Natural killer cell (primary cell): ENCODE measurements around the gene LRRC49. TPM values are rescaled to one million over a fixed set of nuclear protein-coding genes. Genes with fewer than 3 reads are reported as not detected.
A peak's percentile ranks its signal among the peaks of the same experiment; 100 is the strongest.

ENCODE experiments used
- ATAC-seq, 3 donors: fragments of 150-1000 bp in 2 of 3; fragments of 200-7000 bp in 1 of 3; cut with Tn5 transposase; 1 replicate in 1 of 3; 2 replicates in 2 of 3; pipeline ENCODE4 v1.10.0; 2021; ENCODE audit warnings: mild to moderate bottlenecking in 2 of 3, moderate library complexity in 2 of 3
- DNase-seq, 2 donors: peaks; one replicate each; pipeline versions ENCODE4 v3.0.0 to v3.0.0-alpha.2; 2013 to 2021; ENCODE audit warnings: mixed read lengths in 1 of 2
- H3K27ac ChIP-seq: one replicate; pipeline ENCODE4 v1.5.1; 2013; ENCODE audit warnings: mild to moderate bottlenecking, low read length
- H3K27me3 ChIP-seq: one replicate; pipeline ENCODE4 v1.6.1; 2013; ENCODE audit warnings: low read length; ENCODE audit not compliant: control insufficient read depth, insufficient read depth
- H3K36me3 ChIP-seq: one replicate; pipeline ENCODE4 v1.6.1; 2013; ENCODE audit warnings: low read length; ENCODE audit not compliant: control insufficient read depth, insufficient read depth
- H3K4me1 ChIP-seq: one replicate; pipeline ENCODE4 v1.6.1; 2013; ENCODE audit warnings: low read length; ENCODE audit not compliant: control insufficient read depth, insufficient read depth
- H3K4me3 ChIP-seq: one replicate; pipeline ENCODE4 v1.5.1; 2013; ENCODE audit warnings: low read length
- H3K9me3 ChIP-seq: one replicate; pipeline ENCODE4 v1.6.1; 2013; ENCODE audit warnings: low read length; ENCODE audit not compliant: control insufficient read depth, insufficient read depth
- H3K27ac Mint-ChIP-seq, 2 donors: one replicate each; pipeline ENCODE4 v1.8.0; 2022; ENCODE audit warnings: mild to moderate bottlenecking in 2 of 2, mixed read lengths in 2 of 2, moderate library complexity in 1 of 2
- H3K27me3 Mint-ChIP-seq, 2 donors: one replicate each; pipeline ENCODE4 v1.8.0; 2022; ENCODE audit warnings: low read depth in 2 of 2, mixed read lengths in 2 of 2
- H3K36me3 Mint-ChIP-seq: one replicate; pipeline ENCODE4 v1.8.0; 2022; ENCODE audit warnings: mixed read lengths
- H3K4me1 Mint-ChIP-seq, 2 donors: one replicate each; pipeline ENCODE4 v1.8.0; 2022; ENCODE audit warnings: mixed read lengths in 2 of 2
- H3K4me3 Mint-ChIP-seq: one replicate; pipeline ENCODE4 v1.8.0; 2022; ENCODE audit warnings: mild to moderate bottlenecking, moderate library complexity, mixed read lengths
- H3K9me3 Mint-ChIP-seq, 2 donors: one replicate each; pipeline ENCODE4 v1.8.0; 2022; ENCODE audit warnings: mixed read lengths in 2 of 2
- WGBS: methylation state at CpG from one replicate; pipeline ENCODE4 v1.1.7; 2013; ENCODE audit warnings: missing lambda C conversion rate; ENCODE audit not compliant: insufficient coverage; 5-methylcytosine and 5-hydroxymethylcytosine counted together
- intact Hi-C: fragments of 100-400 bp; cut with micrococcal nuclease; formaldehyde crosslinking; loops from one replicate; pipeline ENCODE4 v1.14.2; 2022
- total RNA-seq, 4 donors: library from RNA; stranded (reverse); fragments of 120-200 nt in 1 of 4; gene quantifications; one replicate each; pipeline versions ENCODE4 v1.2.3 to v1.2.4, GENCODE V29; 2013 to 2022
- TF ChIP-seq, protein P1 (sequence below): fragments of 200-600 bp; IDR thresholded peaks from one replicate; pipeline ENCODE4 v1.8.0; 2022; ENCODE audit warnings: antibody characterized with exemption

Gene LRRC49
- total RNA-seq, 3 donors from 2014 or later (not counting 1 experiment from before 2014, with no cell fraction given): 0.14 to 0.38 TPM; not detected in 1

DNA sequence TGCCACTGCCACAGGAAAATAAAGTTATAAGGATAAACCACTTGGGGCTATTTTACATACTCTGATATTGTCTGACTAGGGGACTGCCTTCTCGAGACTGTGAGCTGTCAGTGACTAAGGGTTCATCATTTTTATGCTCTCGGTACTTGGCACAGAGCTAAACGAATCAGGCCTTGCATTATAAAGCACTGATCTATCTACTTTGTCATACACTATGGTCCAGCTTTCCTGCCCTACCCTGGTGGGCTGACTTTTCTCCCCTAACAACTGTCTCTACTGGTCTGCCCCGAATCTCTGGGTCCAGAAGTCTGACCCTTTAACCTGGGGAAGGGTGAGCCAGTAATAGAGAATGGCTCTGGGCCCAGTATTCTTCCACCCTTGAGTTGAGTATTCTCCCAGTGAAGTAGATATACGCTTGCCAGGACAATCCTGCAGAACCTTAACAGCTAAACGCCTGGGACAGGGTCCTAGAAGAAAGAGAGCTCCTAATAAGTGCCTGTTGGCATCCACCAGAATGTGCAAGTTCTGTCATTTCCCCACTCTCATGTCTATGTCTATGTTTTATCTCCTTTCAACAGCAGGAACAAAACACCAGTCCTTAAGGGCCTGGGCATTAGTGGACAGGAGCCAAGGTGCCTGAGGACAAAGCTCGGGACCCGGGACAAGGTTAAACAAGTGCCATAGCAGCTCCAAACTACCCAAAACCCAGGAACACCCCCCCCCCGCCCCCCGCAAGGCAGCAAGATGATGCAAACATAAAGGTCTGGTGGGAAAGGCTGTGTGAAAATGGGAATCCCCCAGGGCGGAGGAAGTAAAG, 39.9 kb upstream of the LRRC49 start:
- H3K4me1 Mint-ChIP-seq: peaks cover 6% of the 10 kb centered on the region in 2 donors
- H3K36me3 Mint-ChIP-seq: no peaks in the 10 kb centered on the region
- H3K4me1 ChIP-seq: peaks cover 7% of the 10 kb centered on the region
- H3K9me3 Mint-ChIP-seq: no peaks in the 10 kb centered on the region
- ATAC-seq (no peak), DNase-seq (no peak)
- H3K4me3 ChIP-seq: no peak overlapping the region
- H3K27me3 ChIP-seq: peaks cover 20% of the 10 kb centered on the region
- no peaks in the 10 kb centered on the region for H3K9me3 ChIP-seq
- intact Hi-C loops: no loop called here
- no peak overlapping the region for H3K27ac Mint-ChIP-seq
- no peak overlapping the region for H3K27ac ChIP-seq
- 84% methylated on average over 9 of the region's 11 CpGs for WGBS
- H3K36me3 ChIP-seq: no peaks in the 10 kb centered on the region
- TF ChIP-seq, protein P1, sequence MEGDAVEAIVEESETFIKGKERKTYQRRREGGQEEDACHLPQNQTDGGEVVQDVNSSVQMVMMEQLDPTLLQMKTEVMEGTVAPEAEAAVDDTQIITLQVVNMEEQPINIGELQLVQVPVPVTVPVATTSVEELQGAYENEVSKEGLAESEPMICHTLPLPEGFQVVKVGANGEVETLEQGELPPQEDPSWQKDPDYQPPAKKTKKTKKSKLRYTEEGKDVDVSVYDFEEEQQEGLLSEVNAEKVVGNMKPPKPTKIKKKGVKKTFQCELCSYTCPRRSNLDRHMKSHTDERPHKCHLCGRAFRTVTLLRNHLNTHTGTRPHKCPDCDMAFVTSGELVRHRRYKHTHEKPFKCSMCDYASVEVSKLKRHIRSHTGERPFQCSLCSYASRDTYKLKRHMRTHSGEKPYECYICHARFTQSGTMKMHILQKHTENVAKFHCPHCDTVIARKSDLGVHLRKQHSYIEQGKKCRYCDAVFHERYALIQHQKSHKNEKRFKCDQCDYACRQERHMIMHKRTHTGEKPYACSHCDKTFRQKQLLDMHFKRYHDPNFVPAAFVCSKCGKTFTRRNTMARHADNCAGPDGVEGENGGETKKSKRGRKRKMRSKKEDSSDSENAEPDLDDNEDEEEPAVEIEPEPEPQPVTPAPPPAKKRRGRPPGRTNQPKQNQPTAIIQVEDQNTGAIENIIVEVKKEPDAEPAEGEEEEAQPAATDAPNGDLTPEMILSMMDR: no peak
- H3K4me3 Mint-ChIP-seq: peak overlapping the region; percentile 76
- peaks cover 34 to 66% of the 10 kb centered on the region in 2 donors for H3K27me3 Mint-ChIP-seq

DNA sequence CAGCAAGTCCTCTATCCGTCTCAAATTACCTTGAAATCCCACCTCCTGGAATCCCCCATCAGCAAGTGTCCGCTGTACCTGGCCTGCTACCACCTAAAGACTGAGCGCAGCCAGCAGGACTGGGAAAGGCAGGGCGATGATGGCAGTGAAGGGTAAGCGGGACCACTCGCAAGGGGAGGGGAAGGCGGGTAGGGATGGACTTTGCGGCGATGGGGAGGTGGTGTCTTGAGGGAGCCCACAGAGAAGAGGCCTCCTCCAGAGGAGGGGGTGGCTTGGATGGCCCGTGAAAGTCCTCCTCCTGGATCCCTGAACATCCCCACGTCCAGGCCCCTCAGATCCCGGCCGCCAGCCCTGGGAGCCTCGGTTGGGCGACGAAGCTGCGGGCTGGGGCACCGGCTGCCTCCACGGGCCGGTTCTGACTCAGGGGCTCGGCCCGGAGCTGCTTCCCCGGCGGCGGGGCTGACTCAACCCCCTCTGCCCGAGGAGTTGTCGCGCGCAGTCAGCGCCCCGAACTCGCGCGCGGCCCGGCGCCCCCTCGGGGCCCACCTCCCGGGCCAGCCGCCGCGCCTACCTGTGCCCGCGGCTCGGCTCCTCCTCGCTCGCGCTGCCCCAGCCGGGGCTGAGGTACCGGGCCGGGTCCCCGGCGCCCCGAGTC, 39.2 kb upstream of the LRRC49 start:
- 15% methylated on average over 54 of the region's 54 CpGs for WGBS
- Mint-ChIP-seq H3K36me3 (no peaks in the 10 kb centered on the region), H3K27ac (no peak overlapping the region), H3K27me3 (peaks cover 34 to 59% of the 10 kb centered on the region in 2 donors), H3K4me3 (peak overlapping the region; percentile 76), H3K9me3 (no peaks in the 10 kb centered on the region), H3K4me1 (peaks cover 6% of the 10 kb centered on the region in 2 donors)
- Histone ChIP-seq H3K36me3 (no peaks in the 10 kb centered on the region), H3K27ac (no peak overlapping the region), H3K9me3 (no peaks in the 10 kb centered on the region), H3K4me3 (no peak overlapping the region), H3K4me1 (peaks cover 7% of the 10 kb centered on the region), H3K27me3 (peaks cover 16% of the 10 kb centered on the region)
- ATAC-seq (peak in 1 of 3 donors; percentile 56), DNase-seq (peak in 1 of 2 donors; percentile 4)
- TF ChIP-seq, protein P1: no peak
- intact Hi-C loops: no loop called here

DNA sequence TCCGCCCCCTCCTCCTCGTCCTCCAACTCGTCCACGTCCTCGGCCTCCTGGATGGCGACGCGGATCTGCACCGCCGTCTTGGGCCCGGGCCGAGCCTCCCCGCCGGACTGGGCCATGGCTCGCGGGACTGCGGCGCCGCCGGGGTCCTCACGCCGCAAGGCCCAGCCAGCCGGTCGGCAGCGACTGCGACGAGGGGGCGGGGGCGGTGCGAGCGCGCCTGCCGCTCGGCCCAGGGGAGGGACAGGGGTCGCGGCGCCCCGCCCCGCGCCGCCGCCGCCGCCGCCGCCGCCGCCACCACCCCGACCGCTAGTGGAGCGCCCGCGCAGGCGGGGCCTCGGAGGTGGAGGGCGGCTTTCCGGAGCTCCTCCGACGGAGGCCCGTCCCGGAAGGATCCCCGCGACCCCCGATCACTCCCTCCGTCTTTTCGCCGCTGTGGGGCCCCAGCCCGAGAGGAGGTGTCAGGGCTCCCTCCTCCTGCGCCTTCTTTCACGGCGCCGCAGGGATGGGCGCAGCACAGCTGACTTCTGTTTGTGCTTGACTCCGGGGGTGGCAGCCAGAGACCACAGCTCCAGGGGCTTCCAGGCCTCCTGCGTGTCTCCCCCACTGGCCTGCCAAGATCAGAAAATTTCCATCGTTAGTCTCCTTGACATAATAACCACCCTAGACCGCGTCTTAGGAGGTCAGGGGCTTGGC, 38.5 kb upstream of the LRRC49 start, which contains the start of gene LARP6:
Gene LARP6, minus strand, starts transcription at position 185 of the 693 bp plus-strand sequence. Its CDS starts 69 bp downstream, at position 116.
- Mint-ChIP-seq H3K4me1 (peaks cover 6% of the 10 kb centered on the region in 2 donors), H3K27me3 (peaks cover 37 to 63% of the 10 kb centered on the region in 2 donors), H3K4me3 (peak within 1 kb of the TSS; percentile 89), H3K27ac (no peak within 1 kb of the TSS), H3K36me3 (no peaks in the 10 kb centered on the region), H3K9me3 (no peaks in the 10 kb centered on the region)
- ATAC-seq (peak; percentile 59 to 82 (median 69)), DNase-seq (peak in 1 of 2 donors; percentile 14)
- no peak within 1 kb of the TSS for H3K4me3 ChIP-seq
- TF ChIP-seq, protein P1: no peak
- no peaks in the 10 kb centered on the region for H3K9me3 ChIP-seq
- H3K27ac ChIP-seq: no peak within 1 kb of the TSS
- peaks cover 7% of the 10 kb centered on the region for H3K4me1 ChIP-seq
- 1% methylated on average over 78 of the region's 78 CpGs for WGBS
- H3K27me3 ChIP-seq: peaks cover 16% of the 10 kb centered on the region
- H3K36me3 ChIP-seq: no peaks in the 10 kb centered on the region
- intact Hi-C loops: no loop called here
